HCT116 (cell line): Measurements from ENCODE around the gene MRTFB.

Source experiments
- CTCF ChIP-seq, 3 experiments: fragments of 200-600 bp in 1 of 3; sonication (generic) in 1 of 3; IDR thresholded peaks in 2 of 3; conservative IDR thresholded peaks in 1 of 3; 2 replicates each; pipeline ENCODE4 v1.5.1; 2012 to 2017; ENCODE audit warnings: low read depth in 2 of 3, low read length in 2 of 3, antibody characterized with exemption in 1 of 3, borderline replicate concordance in 1 of 3, control low read depth in 1 of 3, mild to moderate bottlenecking in 1 of 3, mixed read lengths in 1 of 3, mixed run types in 1 of 3, moderate library complexity in 1 of 3; ENCODE audit not compliant: insufficient read depth in 1 of 3
- EZH2 ChIP-seq: fragments of 200-600 bp; sonication (generic); IDR thresholded peaks from 2 replicates; pipeline ENCODE4 v1.6.1; 2017; ENCODE audit warnings: antibody characterized with exemption, mixed run types
- JUND ChIP-seq: IDR thresholded peaks from 2 replicates; pipeline ENCODE4 v1.6.1; 2012
- ZNF274 ChIP-seq: fragments of 200-500 bp; sonication (Bioruptor generic); IDR thresholded peaks from 2 replicates; pipeline ENCODE4 v1.6.1; 2014; ENCODE audit warnings: mild to moderate bottlenecking, low read depth, low read length, inconsistent platforms

GRCh38 chr16:14196539-14196938 is 125.4 kb downstream of the MRTFB start:
- no peak for TF ChIP-seq CTCF (IDR thresholded peaks at IDR 0.05 in 2 of 3, conservative IDR thresholded peaks at IDR 0.05 in 1 of 3; ENCODE audit: borderline replicate concordance in 1 of 3, insufficient read depth in 1 of 3, low read depth in 2 of 3, low read length in 2 of 3)
- TF ChIP-seq JUND = no peak
- TF ChIP-seq EZH2 = no peak
- no peak for TF ChIP-seq ZNF274
